Activated naive CD8-positive, alpha-beta T cell treated with anti-CD3 and anti-CD28 coated beads, Interleukin-2, amount 50 U/mL, for 24 hours (primary cell): Measurements from ENCODE around the gene OPN1MW3.
"Not testable (repeated sequence)": the region's sequence is repeated elsewhere in the genome, so short reads cannot be mapped to it uniquely, and the experiment has no call there.

Experiments used
- ATAC-seq: fragments of 150-1000 bp; cut with Tn5 transposase; one replicate; pipeline ENCODE4 v1.10.0; 2021
- DNase-seq: peaks from one replicate; pipeline ENCODE4 v3.0.0; 2021
- H3K27ac Mint-ChIP-seq: one replicate; pipeline ENCODE4 v1.8.0; 2021; ENCODE audit warnings: mild to moderate bottlenecking, mixed read lengths
- H3K27me3 Mint-ChIP-seq: one replicate; pipeline ENCODE4 v1.8.0; 2021; ENCODE audit warnings: mixed read lengths
- H3K36me3 Mint-ChIP-seq: one replicate; pipeline ENCODE4 v1.8.0; 2021; ENCODE audit warnings: low read depth, mixed read lengths
- H3K4me1 Mint-ChIP-seq: one replicate; pipeline ENCODE4 v1.8.0; 2021; ENCODE audit warnings: mixed read lengths
- H3K4me3 Mint-ChIP-seq: one replicate; pipeline ENCODE4 v1.8.0; 2021; ENCODE audit warnings: mild to moderate bottlenecking, moderate library complexity, mixed read lengths
- H3K9me3 Mint-ChIP-seq: one replicate; pipeline ENCODE4 v1.8.0; 2021; ENCODE audit warnings: mixed read lengths

OPN1MW3 gene

DNA sequence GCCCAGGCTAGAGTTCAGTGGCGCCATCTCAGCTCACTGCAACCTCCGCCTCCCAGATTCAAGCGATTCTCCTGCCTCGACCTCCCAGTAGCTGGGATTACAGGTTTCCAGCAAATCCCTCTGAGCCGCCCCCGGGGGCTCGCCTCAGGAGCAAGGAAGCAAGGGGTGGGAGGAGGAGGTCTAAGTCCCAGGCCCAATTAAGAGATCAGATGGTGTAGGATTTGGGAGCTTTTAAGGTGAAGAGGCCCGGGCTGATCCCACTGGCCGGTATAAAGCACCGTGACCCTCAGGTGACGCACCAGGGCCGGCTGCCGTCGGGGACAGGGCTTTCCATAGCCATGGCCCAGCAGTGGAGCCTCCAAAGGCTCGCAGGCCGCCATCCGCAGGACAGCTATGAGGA is at the start of gene OPN1MW3:
Gene OPN1MW3, plus strand, starts transcription at position 301 of the 400 bp plus-strand sequence. Its CDS starts 38 bp downstream, at position 339.
- H3K36me3 Mint-ChIP-seq, DNase-seq, H3K27ac Mint-ChIP-seq, ATAC-seq, H3K27me3 Mint-ChIP-seq, H3K4me3 Mint-ChIP-seq, H3K4me1 Mint-ChIP-seq, H3K9me3 Mint-ChIP-seq: not testable (repeated sequence)

GRCh38 chrX:154209670-154210418 is 47.5 kb upstream of the OPN1MW3 start:
- ATAC-seq: peak; percentile 99
- not testable (repeated sequence) for H3K9me3 Mint-ChIP-seq, H3K4me3 Mint-ChIP-seq, H3K27me3 Mint-ChIP-seq, H3K36me3 Mint-ChIP-seq, H3K27ac Mint-ChIP-seq, H3K4me1 Mint-ChIP-seq, DNase-seq

- not testable (repeated sequence) for DNase-seq, H3K4me3 Mint-ChIP-seq, H3K4me1 Mint-ChIP-seq, H3K36me3 Mint-ChIP-seq, ATAC-seq, H3K27me3 Mint-ChIP-seq, H3K9me3 Mint-ChIP-seq, H3K27ac Mint-ChIP-seq
These were observed 46.3 kb upstream of the OPN1MW3 start for GRCh38 chrX:154211057-154211456.

DNA sequence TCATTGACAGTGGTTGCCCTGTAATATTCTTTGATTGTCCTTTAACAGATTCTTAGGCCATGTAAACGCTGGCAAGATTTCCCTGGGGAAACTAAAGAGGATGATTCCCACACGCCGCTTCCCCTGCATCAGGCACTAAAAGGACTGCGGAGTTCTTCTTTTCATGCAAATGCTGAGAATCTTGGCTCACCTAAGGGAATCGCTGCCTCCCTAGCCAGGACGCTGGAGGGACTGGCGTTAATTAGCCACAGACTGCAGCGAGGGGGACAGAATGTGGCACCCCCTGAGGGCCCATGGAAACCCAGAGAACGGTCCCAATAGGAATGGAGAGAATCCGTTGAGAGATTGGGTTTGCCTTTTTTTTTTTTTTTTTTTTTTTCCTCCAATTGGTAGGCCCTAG is 45.9 kb upstream of the OPN1MW3 start:
- H3K27me3 Mint-ChIP-seq, H3K27ac Mint-ChIP-seq, H3K4me3 Mint-ChIP-seq, H3K9me3 Mint-ChIP-seq, H3K4me1 Mint-ChIP-seq, H3K36me3 Mint-ChIP-seq, DNase-seq, ATAC-seq: not testable (repeated sequence)

DNA sequence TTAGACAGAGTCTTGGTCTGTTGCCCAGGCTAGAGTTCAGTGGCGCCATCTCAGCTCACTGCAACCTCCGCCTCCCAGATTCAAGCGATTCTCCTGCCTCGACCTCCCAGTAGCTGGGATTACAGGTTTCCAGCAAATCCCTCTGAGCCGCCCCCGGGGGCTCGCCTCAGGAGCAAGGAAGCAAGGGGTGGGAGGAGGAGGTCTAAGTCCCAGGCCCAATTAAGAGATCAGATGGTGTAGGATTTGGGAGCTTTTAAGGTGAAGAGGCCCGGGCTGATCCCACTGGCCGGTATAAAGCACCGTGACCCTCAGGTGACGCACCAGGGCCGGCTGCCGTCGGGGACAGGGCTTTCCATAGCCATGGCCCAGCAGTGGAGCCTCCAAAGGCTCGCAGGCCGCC is 37.9 kb upstream of the OPN1MW3 start, which contains the start of gene OPN1MW2:
Gene OPN1MW2, plus strand, starts transcription at position 301 of the 400 bp plus-strand sequence. Its CDS starts 60 bp downstream, at position 361.
- not testable (repeated sequence) for H3K4me1 Mint-ChIP-seq, H3K27me3 Mint-ChIP-seq, DNase-seq, ATAC-seq, H3K9me3 Mint-ChIP-seq, H3K27ac Mint-ChIP-seq, H3K36me3 Mint-ChIP-seq, H3K4me3 Mint-ChIP-seq

DNA sequence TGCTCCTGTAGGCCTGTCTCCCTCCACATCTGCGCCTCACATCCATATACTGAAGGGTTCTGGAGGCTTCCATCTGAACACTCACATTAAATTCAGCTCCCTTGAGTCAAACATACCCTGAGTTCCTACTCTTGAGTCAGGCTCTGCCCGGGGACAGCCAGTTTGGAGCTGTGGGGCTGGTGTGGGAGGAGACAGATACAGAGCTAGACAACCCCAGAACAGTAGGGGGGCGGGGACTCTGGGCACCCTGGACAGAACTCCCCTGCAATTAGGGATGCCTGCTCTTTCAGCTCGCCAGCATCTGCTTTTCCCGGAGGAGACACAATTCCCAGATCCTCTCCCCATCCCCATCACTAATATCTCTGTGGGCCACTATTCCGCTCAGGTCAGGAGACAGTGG is 32.1 kb upstream of the OPN1MW3 start:
- not testable (repeated sequence) for DNase-seq, H3K27me3 Mint-ChIP-seq, ATAC-seq, H3K27ac Mint-ChIP-seq, H3K36me3 Mint-ChIP-seq, H3K4me1 Mint-ChIP-seq, H3K4me3 Mint-ChIP-seq, H3K9me3 Mint-ChIP-seq

GRCh38 chrX:154226706-154227105 is 30.7 kb upstream of the OPN1MW3 start:
- H3K27ac Mint-ChIP-seq, ATAC-seq, H3K36me3 Mint-ChIP-seq, H3K27me3 Mint-ChIP-seq, H3K4me3 Mint-ChIP-seq, DNase-seq, H3K4me1 Mint-ChIP-seq, H3K9me3 Mint-ChIP-seq: not testable (repeated sequence)

DNA sequence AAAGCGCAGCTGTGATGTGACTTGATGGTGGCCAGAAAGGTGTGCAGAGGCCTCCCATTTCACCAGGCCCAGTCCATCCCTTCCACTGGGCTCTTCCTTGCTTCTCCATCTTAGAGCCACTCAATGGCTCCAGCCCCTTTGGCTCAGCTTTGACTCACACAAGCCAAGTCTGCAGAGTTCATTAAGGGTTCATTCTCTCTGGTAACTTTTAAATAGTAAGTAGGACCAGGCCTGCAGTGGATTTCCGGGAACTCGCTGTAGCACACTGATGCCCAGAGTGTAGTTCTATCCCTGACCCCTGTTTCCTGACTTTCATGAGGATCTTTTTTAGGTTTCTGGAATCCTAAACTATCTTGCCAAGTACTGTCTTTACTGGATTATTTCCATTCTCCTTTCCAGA is 25.9 kb upstream of the OPN1MW3 start:
- H3K9me3 Mint-ChIP-seq, H3K4me1 Mint-ChIP-seq, H3K27me3 Mint-ChIP-seq, H3K27ac Mint-ChIP-seq, H3K4me3 Mint-ChIP-seq, H3K36me3 Mint-ChIP-seq, ATAC-seq, DNase-seq: not testable (repeated sequence)

DNA sequence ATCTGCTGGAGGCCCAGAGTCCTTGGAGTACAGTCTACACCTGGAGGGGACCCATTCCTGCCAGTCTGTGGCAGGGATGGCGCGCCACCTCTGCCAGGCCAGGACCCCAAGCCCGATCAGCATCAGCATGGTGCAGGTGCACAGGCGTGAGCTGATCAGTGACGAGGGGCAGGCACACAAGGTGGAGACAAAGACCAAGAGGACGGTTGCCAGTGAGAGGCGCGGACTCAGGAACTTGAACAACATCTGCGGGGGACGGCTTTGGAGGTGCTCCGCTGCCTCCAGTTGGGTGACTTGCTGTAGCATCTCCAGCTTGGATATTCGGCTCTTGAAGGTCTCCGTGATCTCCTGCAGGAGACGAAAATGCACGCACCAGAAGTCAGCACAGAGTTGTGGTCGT is 23.8 kb upstream of the OPN1MW3 start:
- not testable (repeated sequence) for H3K9me3 Mint-ChIP-seq, DNase-seq, H3K4me1 Mint-ChIP-seq, H3K27ac Mint-ChIP-seq, H3K36me3 Mint-ChIP-seq, H3K4me3 Mint-ChIP-seq, H3K27me3 Mint-ChIP-seq, ATAC-seq

GRCh38 chrX:154238939-154239559 is 18.3 kb upstream of the OPN1MW3 start:
- not testable (repeated sequence) for DNase-seq, H3K27me3 Mint-ChIP-seq, H3K36me3 Mint-ChIP-seq, ATAC-seq, H3K4me1 Mint-ChIP-seq, H3K4me3 Mint-ChIP-seq, H3K27ac Mint-ChIP-seq, H3K9me3 Mint-ChIP-seq

- not testable (repeated sequence) for DNase-seq, H3K4me1 Mint-ChIP-seq, H3K4me3 Mint-ChIP-seq, ATAC-seq, H3K27me3 Mint-ChIP-seq, H3K9me3 Mint-ChIP-seq, H3K36me3 Mint-ChIP-seq, H3K27ac Mint-ChIP-seq
These were observed 17.3 kb upstream of the OPN1MW3 start for GRCh38 chrX:154239982-154240503.

DNA sequence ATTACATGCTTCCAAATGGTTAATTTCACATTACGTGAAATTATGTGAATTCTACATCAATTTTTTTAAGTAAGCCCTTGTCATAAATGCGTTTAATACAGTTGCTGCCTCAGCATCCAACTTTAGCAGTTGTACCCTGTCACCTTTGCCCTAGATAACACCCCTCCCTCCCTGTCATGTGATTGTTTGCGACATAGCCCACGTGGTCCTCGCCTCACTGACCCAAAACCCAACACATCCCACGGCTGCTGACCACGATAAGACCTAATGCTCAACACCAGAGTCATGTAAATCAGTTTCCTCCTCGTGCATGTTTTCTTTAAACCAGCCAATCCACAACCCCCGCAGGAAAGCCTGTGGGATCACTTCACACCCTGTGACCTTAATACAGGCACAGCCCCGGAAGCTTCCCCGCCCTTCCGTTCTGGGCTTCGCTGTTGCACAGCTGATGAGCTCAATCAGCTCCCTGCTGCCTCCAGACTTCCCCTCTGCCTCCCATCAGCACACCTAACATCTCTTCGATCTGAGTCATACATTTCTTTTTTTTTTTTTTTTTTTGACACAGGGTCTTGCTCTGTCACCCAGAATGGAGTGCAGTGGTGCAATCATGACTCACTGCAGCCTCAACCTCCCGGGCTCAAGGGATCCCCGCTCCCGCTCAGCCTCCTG is 9.9 kb upstream of the OPN1MW3 start:
- not testable (repeated sequence) for DNase-seq, H3K36me3 Mint-ChIP-seq, H3K27me3 Mint-ChIP-seq, H3K4me1 Mint-ChIP-seq, H3K4me3 Mint-ChIP-seq, H3K27ac Mint-ChIP-seq, H3K9me3 Mint-ChIP-seq
- ATAC-seq: peak; percentile 98

- not testable (repeated sequence) for H3K27me3 Mint-ChIP-seq, H3K4me1 Mint-ChIP-seq, DNase-seq, H3K9me3 Mint-ChIP-seq, H3K36me3 Mint-ChIP-seq, H3K27ac Mint-ChIP-seq, H3K4me3 Mint-ChIP-seq, ATAC-seq
These were observed 9.3 kb upstream of the OPN1MW3 start for GRCh38 chrX:154248076-154248475.

- H3K9me3 Mint-ChIP-seq, H3K27ac Mint-ChIP-seq, H3K4me3 Mint-ChIP-seq, DNase-seq, H3K4me1 Mint-ChIP-seq, H3K27me3 Mint-ChIP-seq, ATAC-seq, H3K36me3 Mint-ChIP-seq: not testable (repeated sequence)
These were observed 1.3 kb downstream of the OPN1MW3 start for GRCh38 chrX:154258711-154259110.

DNA sequence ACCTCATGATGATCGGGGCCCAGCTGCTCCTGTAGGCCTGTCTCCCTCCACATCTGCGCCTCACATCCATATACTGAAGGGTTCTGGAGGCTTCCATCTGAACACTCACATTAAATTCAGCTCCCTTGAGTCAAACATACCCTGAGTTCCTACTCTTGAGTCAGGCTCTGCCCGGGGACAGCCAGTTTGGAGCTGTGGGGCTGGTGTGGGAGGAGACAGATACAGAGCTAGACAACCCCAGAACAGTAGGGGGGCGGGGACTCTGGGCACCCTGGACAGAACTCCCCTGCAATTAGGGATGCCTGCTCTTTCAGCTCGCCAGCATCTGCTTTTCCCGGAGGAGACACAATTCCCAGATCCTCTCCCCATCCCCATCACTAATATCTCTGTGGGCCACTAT is 5.7 kb downstream of the OPN1MW3 start:
- not testable (repeated sequence) for H3K27ac Mint-ChIP-seq, H3K4me1 Mint-ChIP-seq, H3K36me3 Mint-ChIP-seq, ATAC-seq, DNase-seq, H3K27me3 Mint-ChIP-seq, H3K9me3 Mint-ChIP-seq, H3K4me3 Mint-ChIP-seq
